GM21737 (cell line): Measurements from ENCODE around the gene AIRE.
"Not testable (repeated sequence)": the region's sequence is repeated elsewhere in the genome, so short reads cannot be mapped to it uniquely, and the experiment has no call there.

ENCODE experiments used
- ATAC-seq: cut with Tn5 transposase; IDR thresholded peaks from one replicate; pipeline ENCODE4 v1.9.1; 2021; ENCODE audit warnings: mild to moderate bottlenecking, moderate library complexity; ENCODE audit not compliant: unreplicated experiment

The AIRE gene

GRCh38 chr21:44285138-44285992 is at the start of gene AIRE:
AIRE (plus strand) TSS chr21:44285876; CDS start chr21:44286007, 131 bp downstream.
- ATAC-seq, result no peak

- not testable (repeated sequence) for ATAC-seq
These were observed 45.3 kb upstream of the AIRE start for GRCh38 chr21:44240353-44240752.

- peak; percentile 25 for ATAC-seq
These were observed 44.8 kb upstream of the AIRE start, which contains the start of gene ICOSLG for GRCh38 chr21:44240842-44241241. ICOSLG (minus strand) TSS chr21:44240943; CDS start chr21:44240817, 126 bp downstream.

- peak; percentile 38 for ATAC-seq
These were observed 44.4 kb upstream of the AIRE start for GRCh38 chr21:44241281-44241680.

GRCh38 chr21:44243980-44244379 is 41.7 kb upstream of the AIRE start:
- peak; percentile 47 for ATAC-seq

- ATAC-seq, result not testable (repeated sequence)
These were observed 37.8 kb upstream of the AIRE start for GRCh38 chr21:44247904-44248303.

GRCh38 chr21:44249204-44250037 is 36.3 kb upstream of the AIRE start:
- ATAC-seq, result not testable (repeated sequence)

- ATAC-seq, result no peak
These were observed 31.6 kb upstream of the AIRE start for GRCh38 chr21:44253832-44254710.

GRCh38 chr21:44255511-44255981 is 30.1 kb upstream of the AIRE start:
- no peak for ATAC-seq

- no peak for ATAC-seq
These were observed 27.5 kb upstream of the AIRE start for GRCh38 chr21:44258056-44258725.

- no peak for ATAC-seq
These were observed 26.5 kb upstream of the AIRE start for GRCh38 chr21:44259082-44259705.

- no peak for ATAC-seq
These were observed 25.6 kb upstream of the AIRE start for GRCh38 chr21:44260066-44260465.

- no peak for ATAC-seq
These were observed 24.7 kb upstream of the AIRE start for GRCh38 chr21:44260791-44261631.

GRCh38 chr21:44261675-44262295 is 23.9 kb upstream of the AIRE start, which contains the start of gene DNMT3L:
DNMT3L (minus strand) TSS chr21:44261897; CDS start chr21:44261259, 638 bp downstream.
- ATAC-seq, result no peak

- ATAC-seq, result no peak
These were observed 23.2 kb upstream of the AIRE start for GRCh38 chr21:44262338-44263056.

- no peak for ATAC-seq
These were observed 22.4 kb upstream of the AIRE start for GRCh38 chr21:44263221-44263760.

GRCh38 chr21:44263768-44264167 is 21.9 kb upstream of the AIRE start:
- ATAC-seq, result no peak
